ENCODE measurements around the gene COL12A1. TPM values are rescaled to one million over a fixed set of nuclear protein-coding genes. Genes with fewer than 3 reads are reported as not detected.

The COL12A1 gene
- total and polyA plus RNA-seq, 2 donors (not counting 3 experiments of a cell fraction or from before 2014, with no cell fraction given) = 48.5 to 89.1 TPM

DNA sequence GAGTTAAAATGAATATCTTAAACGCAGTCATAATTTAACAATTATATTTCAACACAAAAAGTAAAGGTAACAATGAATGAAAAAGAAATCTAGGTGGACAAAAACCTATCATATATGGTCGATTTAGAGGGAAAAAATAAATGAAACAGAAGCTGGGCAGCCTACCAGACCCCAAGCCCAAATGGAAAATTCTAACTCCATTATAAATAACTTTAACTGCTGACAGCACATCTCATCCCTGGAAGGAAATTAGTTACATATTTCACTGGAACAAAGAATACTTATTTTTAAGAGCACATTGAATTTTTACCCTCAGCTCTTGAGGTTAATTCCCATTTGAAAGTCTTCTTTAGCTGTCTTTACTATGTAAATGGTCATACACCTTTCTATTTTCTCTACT is 39.1 kb downstream of the COL12A1 start:
- Histone ChIP-seq H3K27me3 (ENCODE audit: control insufficient read depth in 2 of 2, insufficient read depth in 2 of 2, low read length in 2 of 2) (no peaks in the 10 kb centered on the region), H3K4me1 (ENCODE audit: control insufficient read depth, extremely low read depth, insufficient read depth, low read length) (peaks cover 5% of the 10 kb centered on the region), H2AFZ (ENCODE audit: low read depth, low read length) (no peak overlapping the region), H3K9me1 (replicated peaks; ENCODE audit: control insufficient read depth, extremely low read depth, insufficient read depth, low read length) (no peaks in the 10 kb centered on the region), H4K20me1 (replicated peaks; ENCODE audit: control insufficient read depth, extremely low read depth, insufficient read depth, low read length) (no peaks in the 10 kb centered on the region), H3K9ac (replicated peaks; ENCODE audit: extremely low read depth, insufficient read depth, low read length) (no peak overlapping the region), H3K79me2 (ENCODE audit: control insufficient read depth, insufficient read depth, low read length) (no peaks in the 10 kb centered on the region), H3K4me3 (replicated peaks in 1 of 3; ENCODE audit: insufficient read depth in 1 of 3, low read depth in 1 of 3, low read length in 3 of 3) (no peak overlapping the region), H3K36me3 (ENCODE audit: control insufficient read depth in 2 of 2, extremely low read depth in 1 of 2, insufficient read depth in 2 of 2, low read length in 2 of 2) (no peaks in the 10 kb centered on the region), H3K9me3 (replicated peaks; ENCODE audit: control insufficient read depth, insufficient read depth, low read length) (no peaks in the 10 kb centered on the region), H3K27ac (ENCODE audit: insufficient read depth, low read depth, low read length) (no peak overlapping the region), H3K4me2 (ENCODE audit: insufficient read depth, low read length) (no peak overlapping the region)
- BruUV-seq (replicated peaks) = no TSS peak
- ChIA-PET CTCF (interaction anchor here (1.2 to 2.5 kb wide), 3 partner anchors 9 to 37 kb away, joined by 4 to 8 read pairs (median 6); no protein-coding TSS in a partner anchor), POLR2A (no interaction called here)
- FAIRE-seq (no peak), DNase-seq (ENCODE audit: low read depth, low spot score) (peak; percentile 17)
- dilution Hi-C loops (cut with MboI; ENCODE audit: extremely low pct_ligation_motif_present, low sequenced_read_pairs) = no loop called here
- intact Hi-C loops (cut with micrococcal nuclease) = no loop called here
- TF ChIP-seq, protein P1, sequence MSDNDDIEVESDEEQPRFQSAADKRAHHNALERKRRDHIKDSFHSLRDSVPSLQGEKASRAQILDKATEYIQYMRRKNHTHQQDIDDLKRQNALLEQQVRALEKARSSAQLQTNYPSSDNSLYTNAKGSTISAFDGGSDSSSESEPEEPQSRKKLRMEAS (IDR thresholded peaks at IDR 0.05; ENCODE audit: insufficient read depth, insufficient read length) = no peak
- TF ChIP-seq FOS (IDR thresholded peaks at IDR 0.05; ENCODE audit: borderline replicate concordance, insufficient read depth, low read length) (no peak), POLR2AphosphoS5 (IDR thresholded peaks at IDR 0.05; ENCODE audit: insufficient read depth, low read depth, low read length) (no peak), POLR2A (IDR thresholded peaks at IDR 0.05; ENCODE audit: low read depth, low read length) (no peak), GATA2 (IDR thresholded peaks at IDR 0.05; ENCODE audit: insufficient read depth, insufficient read length, low read depth, low read length) (no peak), JUN (IDR thresholded peaks at IDR 0.05; ENCODE audit: borderline replicate concordance, insufficient read depth, insufficient read length, low read depth) (no peak), MYC (IDR thresholded peaks at IDR 0.05; ENCODE audit: low read depth, low read length) (no peak), EZH2 (IDR thresholded peaks at IDR 0.05; ENCODE audit: borderline replicate concordance, low read depth, low read length, severe bottlenecking) (no peak)
- TF ChIP-seq, protein P2, sequence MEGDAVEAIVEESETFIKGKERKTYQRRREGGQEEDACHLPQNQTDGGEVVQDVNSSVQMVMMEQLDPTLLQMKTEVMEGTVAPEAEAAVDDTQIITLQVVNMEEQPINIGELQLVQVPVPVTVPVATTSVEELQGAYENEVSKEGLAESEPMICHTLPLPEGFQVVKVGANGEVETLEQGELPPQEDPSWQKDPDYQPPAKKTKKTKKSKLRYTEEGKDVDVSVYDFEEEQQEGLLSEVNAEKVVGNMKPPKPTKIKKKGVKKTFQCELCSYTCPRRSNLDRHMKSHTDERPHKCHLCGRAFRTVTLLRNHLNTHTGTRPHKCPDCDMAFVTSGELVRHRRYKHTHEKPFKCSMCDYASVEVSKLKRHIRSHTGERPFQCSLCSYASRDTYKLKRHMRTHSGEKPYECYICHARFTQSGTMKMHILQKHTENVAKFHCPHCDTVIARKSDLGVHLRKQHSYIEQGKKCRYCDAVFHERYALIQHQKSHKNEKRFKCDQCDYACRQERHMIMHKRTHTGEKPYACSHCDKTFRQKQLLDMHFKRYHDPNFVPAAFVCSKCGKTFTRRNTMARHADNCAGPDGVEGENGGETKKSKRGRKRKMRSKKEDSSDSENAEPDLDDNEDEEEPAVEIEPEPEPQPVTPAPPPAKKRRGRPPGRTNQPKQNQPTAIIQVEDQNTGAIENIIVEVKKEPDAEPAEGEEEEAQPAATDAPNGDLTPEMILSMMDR (IDR thresholded peaks at IDR 0.05; ENCODE audit: extremely low read depth in 1 of 2, insufficient read depth in 1 of 2, low read depth in 1 of 2, low read length in 2 of 2) = no peak

Measured in endothelial cell of umbilical vein (primary cell).